ENCODE measurements around the gene DENND4A.

Gene DENND4A

GRCh38 chr15:65792138-65792987 is at the start of gene DENND4A:
DENND4A (minus strand) TSS chr15:65792293; CDS start chr15:65756450, 35,843 bp downstream.
- DNase-seq = peak; percentile 98

DNA sequence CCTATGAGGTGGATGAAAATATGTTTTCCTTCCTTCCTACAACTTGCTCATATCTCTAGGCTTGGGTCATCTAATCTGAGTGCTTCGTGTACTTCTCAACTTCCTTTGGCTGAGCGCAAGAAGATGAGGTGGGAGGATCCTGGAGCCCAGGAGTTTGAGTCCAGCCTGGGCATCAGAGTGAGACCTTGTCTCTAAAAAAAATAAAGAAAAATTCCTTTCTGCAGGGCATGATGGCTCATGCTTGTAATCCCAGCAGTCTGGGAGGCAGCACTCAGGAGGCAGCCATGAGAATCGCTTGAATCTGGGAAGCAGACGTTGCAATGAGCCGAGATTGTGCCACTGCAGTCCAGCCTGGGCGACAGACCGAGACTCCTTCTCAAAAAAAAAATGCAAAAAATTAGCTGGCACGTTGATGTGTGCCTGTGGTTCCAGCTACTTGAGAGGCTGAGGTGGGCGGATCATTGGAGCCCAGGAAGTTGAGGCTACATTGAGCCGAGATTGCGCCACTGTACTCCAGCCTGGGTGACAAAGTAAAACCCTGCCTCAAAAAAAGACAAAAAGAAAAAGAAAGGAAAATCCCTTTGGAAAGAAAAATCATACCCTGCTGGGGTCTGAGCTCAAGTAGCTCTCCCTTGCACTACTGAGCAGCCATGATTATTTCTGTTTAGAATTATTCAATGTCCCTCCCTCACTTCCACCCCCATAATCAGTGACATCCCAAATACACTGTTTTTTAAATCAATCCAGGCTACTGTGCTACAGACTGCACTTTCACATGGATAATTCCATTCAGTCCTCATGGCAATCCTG is 49.2 kb upstream of the DENND4A start:
- DNase-seq = no peak

GRCh38 chr15:65839985-65840384 is 47.9 kb upstream of the DENND4A start:
- no peak for DNase-seq

GRCh38 chr15:65839354-65839901 is 47.3 kb upstream of the DENND4A start:
- DNase-seq = no peak

GRCh38 chr15:65837301-65838294 is 45.5 kb upstream of the DENND4A start:
- DNase-seq = no peak

GRCh38 chr15:65836665-65837064 is 44.6 kb upstream of the DENND4A start:
- DNase-seq = no peak

DNA sequence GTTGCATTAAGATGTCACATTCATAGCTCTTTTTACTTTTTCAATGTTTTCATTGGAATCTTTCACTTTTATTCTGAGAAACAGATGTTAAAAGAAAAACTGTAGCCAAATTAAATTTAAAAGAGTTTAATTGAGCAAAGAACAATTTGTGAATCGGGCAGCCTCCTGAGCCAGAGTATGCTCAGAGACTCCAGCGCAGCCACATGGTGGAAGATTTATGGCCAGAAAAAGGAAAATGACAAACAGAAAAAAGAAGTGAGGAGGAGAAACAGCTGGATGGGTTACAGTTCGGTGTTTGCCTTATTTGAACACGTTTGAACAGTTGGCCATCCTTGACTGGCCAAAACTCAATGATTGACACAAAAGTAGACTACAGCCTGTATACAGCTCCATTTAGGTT is 43.4 kb upstream of the DENND4A start:
- DNase-seq = peak; percentile 75

GRCh38 chr15:65834603-65835282 is 42.6 kb upstream of the DENND4A start:
- no peak for DNase-seq

- DNase-seq = peak; percentile 98
Measured at GRCh38 chr15:65833501-65834205, 41.6 kb upstream of the DENND4A start.

DNA sequence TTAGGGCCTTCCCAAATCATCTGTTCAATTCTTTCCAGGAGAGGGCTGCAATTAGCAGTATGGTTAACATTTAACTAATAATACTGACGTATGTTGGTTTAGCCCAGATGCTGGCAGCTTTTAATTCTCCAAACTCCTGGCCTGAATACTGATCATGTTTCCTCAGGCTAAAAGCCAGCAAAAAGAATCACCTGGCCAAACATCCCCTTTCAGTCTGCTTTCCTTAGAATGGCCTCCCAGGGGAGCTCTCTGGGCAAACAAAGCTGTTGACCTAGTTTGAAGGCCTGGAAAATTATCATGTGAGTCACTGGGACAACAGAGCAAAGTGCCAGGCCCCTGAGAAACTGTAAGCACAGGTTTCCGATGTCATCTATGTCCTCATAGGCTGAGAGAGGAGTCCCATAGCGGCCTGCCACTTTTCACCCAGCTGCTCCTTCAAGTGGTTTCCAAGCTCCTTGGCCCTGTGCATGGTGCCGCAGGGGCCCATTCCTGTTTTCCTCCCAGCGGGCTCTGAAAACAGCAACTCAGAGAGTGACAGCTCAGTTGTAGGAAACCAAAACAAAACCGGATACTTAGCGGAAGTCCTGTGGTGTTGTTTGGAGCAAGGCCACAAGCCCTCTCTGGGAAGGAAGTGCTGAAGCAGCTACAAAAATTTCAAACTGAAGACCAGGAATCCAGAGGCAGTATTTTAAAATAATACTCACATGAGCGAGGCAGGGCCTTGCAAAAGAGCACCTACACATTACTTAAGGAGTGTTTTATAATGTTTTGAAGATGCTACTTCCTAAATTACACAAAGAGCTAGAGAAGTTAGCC is 40.7 kb upstream of the DENND4A start:
- DNase-seq = peak; percentile 100

DNA sequence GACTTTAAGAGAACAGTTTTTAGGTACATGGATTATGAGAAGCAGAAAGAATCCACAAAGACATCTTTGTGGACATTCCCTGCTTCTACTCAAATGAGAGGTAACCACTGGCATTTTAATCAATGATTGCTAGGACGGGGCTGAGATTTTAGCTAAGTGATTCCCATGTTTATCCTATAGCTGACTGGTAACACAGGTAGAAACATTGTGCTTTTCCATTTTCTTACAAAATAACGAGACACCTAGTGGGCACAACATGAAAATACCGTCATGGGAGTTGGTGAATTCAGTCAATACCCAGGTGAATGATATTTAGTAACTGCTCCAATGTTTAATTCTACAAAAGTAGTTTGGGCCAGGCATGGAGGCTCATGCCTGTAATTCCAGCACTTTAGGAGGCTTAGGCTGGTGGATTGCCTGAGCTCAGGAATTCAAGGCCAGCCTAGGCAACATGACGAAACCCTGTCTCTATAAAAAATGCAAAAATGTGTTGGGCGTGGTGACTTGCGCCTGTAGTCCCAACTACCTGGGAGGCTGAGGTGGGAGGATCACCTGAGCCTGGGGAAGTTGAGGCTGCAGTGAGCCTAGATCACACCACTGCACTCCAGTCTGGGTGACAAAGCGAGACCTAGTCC is 37.2 kb upstream of the DENND4A start:
- no peak for DNase-seq

DNA sequence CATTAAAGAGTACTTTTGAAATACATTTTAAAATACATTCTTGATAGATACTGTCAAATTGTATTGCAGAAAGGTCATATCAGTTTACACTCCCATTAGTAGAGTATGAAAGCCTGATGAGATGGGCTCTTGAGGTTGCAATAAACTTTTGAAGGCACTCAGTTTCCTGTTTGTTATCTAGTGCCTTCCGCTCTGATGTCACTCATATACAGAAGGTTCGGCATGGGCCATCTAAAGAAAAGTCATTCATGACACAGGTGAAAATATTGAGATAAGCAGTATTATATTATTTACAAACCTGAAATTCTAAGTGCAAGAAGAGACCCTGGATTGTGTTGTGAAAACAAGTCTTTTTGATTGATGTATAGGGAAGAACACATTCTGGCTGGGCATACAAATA is 36.5 kb upstream of the DENND4A start:
- DNase-seq = no peak

GRCh38 chr15:65827065-65827464 is 35.0 kb upstream of the DENND4A start:
- DNase-seq = no peak

- no peak for DNase-seq
Measured at GRCh38 chr15:65824941-65825544, 33.0 kb upstream of the DENND4A start.

DNA sequence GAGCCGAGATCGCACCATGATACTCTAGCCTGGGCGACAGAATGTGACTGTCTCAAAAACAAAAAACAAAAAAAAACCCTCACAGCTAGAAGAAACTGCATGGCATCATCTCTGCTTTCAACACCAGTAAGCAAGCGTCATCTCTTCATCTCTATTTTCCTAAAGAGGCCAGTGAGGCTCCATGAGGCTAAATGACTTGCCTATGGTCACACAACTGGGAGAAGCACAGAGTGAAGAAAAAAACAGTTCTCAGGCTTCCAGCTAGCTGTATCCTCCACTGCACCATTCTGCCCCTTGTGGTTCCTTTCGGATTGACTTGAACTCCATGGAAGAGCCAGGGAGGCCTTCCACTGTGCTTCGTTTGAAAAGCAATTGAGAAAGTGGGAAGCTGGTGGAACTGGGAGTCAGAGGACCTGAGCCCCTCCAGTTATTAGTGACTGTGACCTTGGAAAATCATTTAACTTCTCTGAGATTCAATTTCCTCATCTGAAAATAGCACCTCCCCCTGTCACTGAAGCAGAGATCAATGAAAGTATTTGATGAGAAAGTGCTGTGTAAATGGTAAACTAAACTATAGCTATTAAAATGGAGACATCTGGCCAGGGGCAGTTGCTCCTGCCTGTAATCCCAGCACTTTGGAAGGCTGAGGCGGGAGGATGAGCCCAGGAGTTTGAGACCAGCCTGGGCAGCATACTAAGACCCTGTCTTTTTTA is 32.1 kb upstream of the DENND4A start:
- DNase-seq = peak; percentile 80

- no peak for DNase-seq
Measured at GRCh38 chr15:65822316-65822715, 30.2 kb upstream of the DENND4A start.

DNA sequence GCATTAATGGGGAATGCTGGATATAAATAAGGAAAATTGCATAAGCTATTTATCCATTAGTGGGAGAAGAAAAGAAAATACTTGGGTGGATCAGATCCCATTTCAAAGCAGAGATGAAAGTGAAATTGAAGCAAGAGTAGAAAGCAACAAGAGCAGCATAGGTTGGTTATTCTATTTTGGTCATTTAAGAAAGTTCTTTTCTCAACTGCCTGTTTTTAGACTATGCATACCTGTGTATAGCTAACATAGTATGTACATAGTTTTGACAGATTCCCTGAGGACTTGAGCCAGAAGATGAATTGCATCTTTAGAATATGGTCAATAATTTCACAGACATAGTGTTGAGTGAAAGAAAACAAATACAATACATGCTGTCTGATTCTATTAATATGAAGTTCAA is 29.0 kb upstream of the DENND4A start:
- no peak for DNase-seq

DNA sequence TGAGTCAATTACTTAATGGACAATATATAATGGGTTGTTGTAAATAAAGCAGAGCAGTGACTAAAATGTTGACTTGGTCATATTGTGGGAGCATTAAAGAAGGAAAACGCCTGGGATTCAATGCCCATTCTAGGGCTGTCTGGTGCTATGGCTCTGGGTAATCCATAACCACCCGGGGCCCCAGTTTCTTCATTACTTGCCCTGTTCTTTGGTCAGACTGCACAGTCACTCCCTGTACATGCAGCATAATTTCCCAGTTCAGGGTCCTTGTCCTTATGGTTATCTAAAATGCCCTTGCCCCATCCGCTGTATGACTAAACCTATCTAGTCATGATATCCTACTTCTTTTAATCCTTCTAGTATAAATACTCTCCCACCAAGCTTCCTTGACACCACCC is 27.5 kb upstream of the DENND4A start:
- no peak for DNase-seq
